Activated naive CD4-positive, alpha-beta T cell treated with Interleukin-2 at 50 U/mL for 16 hours (primary cell): ENCODE measurements around the gene POSTN.
"Not testable (repeated sequence)": the region's sequence is repeated elsewhere in the genome, so short reads cannot be mapped to it uniquely, and the experiment has no call there.

Source experiments
- DNase-seq: peaks from one replicate; pipeline ENCODE4 v3.0.0-alpha.2; 2020

The POSTN gene

DNA sequence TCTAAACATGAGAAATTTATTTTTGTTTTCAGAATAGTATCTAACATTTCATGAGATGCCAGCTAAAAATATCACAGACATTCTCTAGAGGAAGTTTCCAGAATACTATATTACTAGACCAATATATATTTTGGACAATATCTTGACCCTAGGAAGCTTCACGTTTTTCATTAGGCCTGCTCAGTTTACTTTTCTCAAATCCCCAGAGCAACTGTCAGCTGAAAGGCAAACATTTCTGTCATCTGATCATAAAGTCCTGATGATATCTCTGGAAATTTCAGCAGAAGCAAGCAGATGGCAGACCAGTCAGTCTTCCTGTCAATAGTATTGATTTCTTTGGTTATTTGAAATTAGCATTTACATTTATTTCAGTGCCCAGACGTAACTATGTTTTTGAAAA is 4.0 kb downstream of the POSTN start:
- no peak for DNase-seq

GRCh38 chr13:37589381-37589780 is 9.2 kb downstream of the POSTN start:
- DNase-seq: not testable (repeated sequence)

- DNase-seq: no peak
Observed at GRCh38 chr13:37587236-37587635, 11.3 kb downstream of the POSTN start.

- DNase-seq: no peak
Observed at GRCh38 chr13:37586164-37586563, 12.4 kb downstream of the POSTN start.

DNA sequence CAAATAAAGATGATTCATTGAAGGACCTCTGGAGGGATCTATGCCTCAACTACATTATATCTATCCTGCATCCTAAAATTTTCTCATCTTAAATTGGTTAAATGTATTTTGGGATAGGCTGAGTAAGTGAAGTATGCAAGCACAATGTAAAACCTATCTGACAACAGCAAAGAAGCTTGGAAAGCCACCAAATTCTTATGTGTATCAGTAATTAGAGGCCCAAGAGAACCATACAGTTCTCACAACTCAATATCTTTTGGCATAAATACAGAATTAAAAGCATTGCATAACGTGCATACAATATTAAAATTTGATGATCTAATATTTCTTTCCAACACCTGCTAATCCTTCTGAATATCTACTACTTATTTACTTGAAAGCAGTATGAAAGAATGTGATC is 13.0 kb downstream of the POSTN start:
- DNase-seq: no peak

DNA sequence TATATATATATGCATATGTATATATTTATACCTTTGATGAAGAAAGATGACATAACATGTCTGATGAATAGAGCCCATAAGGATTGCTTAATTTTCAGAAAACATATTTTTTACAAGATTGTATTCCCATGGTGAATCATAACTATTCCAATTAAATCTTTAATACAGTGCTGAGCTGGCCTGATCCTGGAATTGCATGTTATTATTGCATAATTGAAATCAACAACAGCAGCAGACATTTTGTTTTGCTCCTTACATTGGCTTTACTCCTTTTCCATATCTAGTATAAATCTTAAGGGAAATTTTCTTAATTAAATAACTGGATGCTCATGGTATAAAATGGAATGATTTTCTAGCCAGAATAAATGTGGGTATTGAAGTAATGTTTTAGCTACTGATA is 22.0 kb downstream of the POSTN start:
- DNase-seq: no peak

- no peak for DNase-seq
Observed at GRCh38 chr13:37565425-37565824, 33.1 kb downstream of the POSTN start.

DNA sequence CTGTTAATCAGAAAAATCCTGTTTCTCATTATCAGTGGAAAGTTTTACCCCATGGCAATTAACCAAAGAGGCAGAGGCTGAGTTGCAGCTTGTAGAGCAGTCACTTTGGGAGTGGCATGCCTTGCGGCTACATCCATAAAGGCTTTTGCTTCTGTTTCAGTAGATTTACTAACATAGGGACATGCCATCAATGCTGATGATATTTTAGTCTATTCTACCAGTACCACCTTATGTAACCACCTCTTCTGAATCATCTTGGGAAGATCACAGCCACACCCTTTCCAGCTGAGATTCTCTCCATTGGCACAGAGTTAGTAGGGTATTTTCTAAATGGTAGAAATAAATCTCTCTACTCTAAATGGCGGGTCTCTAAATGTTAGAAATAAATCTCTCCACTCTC is 37.5 kb downstream of the POSTN start:
- DNase-seq: no peak

- no peak for DNase-seq
Observed at GRCh38 chr13:37560526-37560925, 38.0 kb downstream of the POSTN start.

DNA sequence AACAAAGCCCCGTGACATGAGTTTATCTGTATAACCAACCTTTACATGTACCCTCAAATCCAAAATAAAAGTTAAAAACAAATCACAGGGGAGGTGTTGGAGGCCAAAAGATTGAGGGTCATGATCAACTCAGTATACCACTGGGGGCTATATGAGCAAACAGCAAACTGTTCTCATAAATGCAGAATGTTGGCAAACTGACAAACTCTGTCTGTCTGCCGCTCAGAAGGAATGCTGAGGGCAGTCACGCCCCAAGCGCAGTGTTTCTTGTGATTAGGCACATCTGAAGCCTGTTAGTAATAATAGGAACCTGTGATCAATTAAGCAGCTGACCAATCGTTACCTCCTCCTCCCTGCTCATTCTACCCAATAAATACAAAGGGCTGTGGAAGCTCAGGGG is 39.8 kb downstream of the POSTN start:
- DNase-seq: not testable (repeated sequence)

DNA sequence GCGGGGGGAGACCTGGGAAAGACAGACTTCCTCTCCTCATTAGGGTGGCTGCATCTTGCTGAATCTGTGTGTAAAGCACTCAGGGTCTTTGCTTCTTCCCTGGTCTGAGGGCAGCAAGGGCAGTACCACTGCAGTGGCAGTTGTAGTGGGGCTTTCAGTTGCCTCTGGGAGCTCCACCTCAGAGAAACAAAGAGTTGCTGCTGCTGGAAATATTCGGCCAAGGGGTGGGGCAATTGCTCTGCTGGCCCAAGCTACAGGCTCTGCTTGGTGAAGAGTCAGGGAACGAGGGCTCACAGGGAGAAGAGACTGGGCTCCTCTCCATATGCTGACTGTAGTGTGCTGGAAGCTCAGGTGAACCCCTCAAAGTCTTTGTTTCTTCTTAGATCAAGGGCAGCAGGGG is 52.5 kb downstream of the POSTN start:
- no peak for DNase-seq

DNA sequence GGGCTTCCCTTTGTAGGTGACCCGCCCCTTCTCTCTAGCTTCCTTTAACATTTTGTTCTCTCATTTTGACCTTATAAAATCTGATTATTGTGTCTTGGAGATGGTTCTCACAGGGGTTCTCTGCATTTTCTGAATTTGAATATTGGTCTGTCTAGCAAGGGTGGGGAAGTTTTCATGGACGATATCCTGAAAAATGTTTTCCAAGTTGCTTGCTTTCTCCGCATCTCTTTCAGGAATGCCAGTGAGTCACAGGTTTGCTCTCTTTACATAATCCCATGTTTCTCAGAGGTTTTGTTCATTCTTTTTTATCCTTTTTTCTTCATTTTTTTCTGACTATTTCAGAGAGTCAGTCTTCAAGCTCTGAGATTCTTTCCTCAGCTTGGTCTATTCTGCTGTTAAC is 53.6 kb downstream of the POSTN start:
- DNase-seq: no peak

DNA sequence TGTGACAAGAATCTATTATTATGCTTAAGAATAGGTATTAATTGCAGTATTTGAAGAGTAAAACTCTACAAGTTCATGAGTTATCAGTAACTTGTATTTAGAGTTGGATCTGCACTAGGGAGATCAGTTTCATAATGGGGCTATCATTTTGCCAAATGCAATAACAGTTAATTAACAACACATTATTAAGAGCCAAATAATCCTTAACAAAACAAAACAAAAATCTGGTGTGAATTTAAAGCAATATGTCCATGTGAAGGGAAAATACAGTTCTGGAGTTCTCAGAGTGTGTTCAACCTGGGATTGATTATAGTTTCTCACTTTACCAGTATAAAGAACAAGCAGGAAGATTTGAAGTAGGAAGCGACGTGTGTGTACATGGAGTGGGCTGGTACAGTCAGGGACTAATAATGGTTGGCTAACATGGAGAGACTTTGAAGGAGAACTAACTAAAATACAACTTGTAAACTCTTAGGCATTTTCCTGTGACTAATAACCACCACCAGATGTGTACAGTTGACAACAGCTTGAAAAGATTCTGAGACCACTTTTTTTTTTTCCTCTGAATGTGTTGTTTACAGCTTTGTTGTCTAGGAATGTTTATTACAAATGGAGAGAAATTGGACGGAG is 58.5 kb downstream of the POSTN start:
- no peak for DNase-seq

DNA sequence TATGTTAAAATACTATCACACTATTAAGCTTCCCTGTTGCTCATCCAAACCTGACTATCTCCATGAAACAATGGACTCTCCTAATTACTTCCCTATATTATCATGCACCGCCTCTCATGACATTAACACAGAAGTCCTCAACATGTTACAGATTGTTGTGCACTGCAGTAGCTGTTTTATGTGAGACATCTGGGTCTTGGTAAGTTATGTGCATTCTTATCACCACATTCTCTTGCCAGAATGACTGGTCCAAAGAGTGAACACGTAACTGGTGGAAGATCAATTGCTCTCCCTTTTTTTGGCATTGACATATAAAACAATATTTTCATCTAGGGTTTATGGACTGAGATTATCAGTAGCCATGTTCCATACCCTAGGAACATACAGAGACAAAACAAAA is 59.4 kb downstream of the POSTN start:
- DNase-seq: no peak

DNA sequence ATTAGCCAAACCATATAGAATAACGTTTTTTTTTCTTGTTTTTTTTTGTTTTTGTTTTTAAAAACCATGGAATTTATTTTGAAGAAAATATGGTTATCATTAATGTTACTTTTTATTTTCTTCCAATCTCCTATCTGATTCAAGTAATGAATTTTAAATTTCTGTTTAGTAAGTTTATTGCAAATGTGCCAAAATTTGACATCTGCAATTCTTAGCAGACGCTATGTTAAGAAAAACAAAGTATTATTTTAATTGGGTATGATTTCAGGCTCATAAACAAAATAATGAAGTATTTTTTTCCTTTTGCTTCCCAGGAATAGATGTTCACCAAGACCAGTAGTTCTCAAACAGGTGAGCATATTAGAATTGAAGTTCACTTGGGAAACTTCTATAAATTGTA is 63.1 kb downstream of the POSTN start:
- no peak for DNase-seq

DNA sequence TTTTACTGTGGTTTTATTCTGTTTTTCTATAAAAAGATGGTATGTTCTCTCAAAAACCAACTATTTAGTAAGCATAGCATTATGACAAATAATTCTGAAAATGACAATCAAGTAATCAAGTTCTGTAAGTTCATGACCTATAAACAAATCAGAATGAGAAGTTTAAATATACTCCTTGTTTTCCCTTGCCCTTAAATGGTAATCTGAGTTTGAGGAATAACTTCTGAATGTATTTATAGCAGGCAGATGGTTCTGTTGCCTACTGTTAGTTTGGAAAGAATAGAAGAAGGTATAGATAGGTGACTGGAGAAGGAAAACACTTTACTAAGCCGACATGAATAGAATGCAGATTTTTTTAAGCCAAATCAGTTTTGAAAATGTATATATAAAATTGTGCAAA is 63.9 kb downstream of the POSTN start:
- DNase-seq: no peak

DNA sequence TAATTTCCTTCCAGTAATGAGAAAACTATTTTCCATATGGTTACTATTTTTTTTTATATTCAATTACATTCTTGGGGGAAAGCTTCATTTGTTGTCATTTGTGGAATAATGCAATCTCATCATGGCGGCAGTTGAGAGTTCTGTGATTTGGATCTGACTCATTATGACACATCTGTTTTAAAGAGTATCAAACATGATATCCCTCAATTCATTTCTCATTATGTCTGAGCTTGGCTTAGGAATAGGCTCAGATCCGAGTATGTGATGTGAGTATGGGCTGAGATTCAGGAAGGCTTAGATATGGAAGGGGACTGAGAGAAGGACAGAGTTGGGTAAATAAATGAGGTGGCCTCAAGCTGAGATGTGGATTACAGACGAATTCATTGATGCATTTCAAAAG is 64.4 kb downstream of the POSTN start:
- no peak for DNase-seq

GRCh38 chr13:37531049-37531448 is 67.5 kb downstream of the POSTN start:
- no peak for DNase-seq

- DNase-seq: no peak
Observed at GRCh38 chr13:37529751-37530385, 68.7 kb downstream of the POSTN start.

DNA sequence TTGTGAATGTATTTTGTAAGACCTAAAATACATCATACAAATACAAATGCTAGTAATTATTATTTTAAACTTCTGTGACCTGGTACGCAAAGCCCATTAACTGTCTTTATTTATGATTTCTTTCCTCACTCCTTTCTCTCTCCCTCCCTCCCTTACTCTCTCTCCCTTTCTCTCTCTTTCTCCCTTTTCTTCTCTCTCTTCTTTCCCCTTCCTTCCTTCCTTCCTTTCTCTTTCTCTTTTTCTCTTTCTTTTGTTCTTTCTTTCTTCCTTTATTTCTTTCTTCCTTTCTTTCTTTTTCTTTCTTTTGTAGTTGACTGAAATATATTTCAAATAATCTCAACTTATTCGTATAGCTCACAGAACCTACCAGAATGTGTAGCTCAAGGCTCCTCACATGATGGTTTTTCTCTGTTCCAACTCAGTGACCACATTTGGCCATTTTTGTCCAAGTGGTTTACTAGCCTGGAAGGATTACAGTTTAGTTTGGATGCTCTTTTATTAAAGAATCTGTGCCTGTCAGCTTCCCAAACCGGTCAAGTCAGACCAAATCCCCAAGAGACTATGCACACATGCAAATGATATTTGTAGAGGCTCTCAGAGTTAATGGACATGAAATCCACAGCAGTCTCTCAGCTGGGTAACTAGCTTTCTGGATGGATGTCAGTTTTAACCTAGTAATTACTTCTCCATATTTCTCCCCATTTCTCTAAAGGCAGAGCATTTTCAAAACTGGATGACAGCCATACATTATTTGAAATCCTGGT is 71.7 kb downstream of the POSTN start:
- no peak for DNase-seq

DNA sequence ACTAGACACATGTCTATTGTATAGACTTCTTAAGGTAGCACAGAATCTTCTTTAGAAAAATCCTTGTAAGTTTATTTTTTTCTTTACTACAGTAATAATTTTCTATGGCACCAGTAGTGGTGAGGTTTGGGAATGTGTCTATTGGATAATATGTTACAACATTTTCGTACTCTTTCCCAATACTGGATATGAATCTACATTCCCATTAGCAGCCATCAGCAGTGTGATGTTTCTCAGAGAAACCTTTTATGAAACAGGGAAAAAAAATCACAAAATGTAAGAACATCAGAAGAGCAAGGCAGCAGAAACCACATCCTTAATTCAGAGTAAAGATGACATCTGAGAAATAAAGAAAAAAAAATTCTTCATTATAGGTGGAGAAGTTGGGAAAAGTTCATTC is 83.3 kb downstream of the POSTN start:
- DNase-seq: no peak
